HG02943 (cell line): ENCODE measurements around the gene SETDB2.
A peak's percentile ranks its signal among the peaks of the same experiment; 100 is the strongest.
"Not testable (repeated sequence)": the region's sequence is repeated elsewhere in the genome, so short reads cannot be mapped to it uniquely, and the experiment has no call there.

Experiments
- ATAC-seq: cut with Tn5 transposase; IDR thresholded peaks from one replicate; pipeline ENCODE4 v1.9.1; 2021; ENCODE audit warnings: mild to moderate bottlenecking, low read depth, moderate library complexity; ENCODE audit not compliant: unreplicated experiment

Gene SETDB2

GRCh38 chr13:49459580-49459979 is 15.5 kb downstream of the SETDB2 start:
- no peak for ATAC-seq

- ATAC-seq, result no peak
These were observed 20.0 kb downstream of the SETDB2 start for GRCh38 chr13:49464085-49464484.

GRCh38 chr13:49464621-49465325 is 20.7 kb downstream of the SETDB2 start:
- no peak for ATAC-seq

- no peak for ATAC-seq
These were observed 22.3 kb downstream of the SETDB2 start for GRCh38 chr13:49466292-49466838.

- ATAC-seq, result no peak
These were observed 28.1 kb downstream of the SETDB2 start for GRCh38 chr13:49472186-49472585.

- no peak for ATAC-seq
These were observed 32.5 kb downstream of the SETDB2 start for GRCh38 chr13:49476529-49476928.

- ATAC-seq, result no peak
These were observed 37.7 kb downstream of the SETDB2 start for GRCh38 chr13:49481788-49482187.

GRCh38 chr13:49488563-49488962 is 44.5 kb downstream of the SETDB2 start:
- ATAC-seq, result no peak

- no peak for ATAC-seq
These were observed 50.6 kb downstream of the SETDB2 start for GRCh38 chr13:49494645-49495044.

GRCh38 chr13:49495783-49496762 is 52.0 kb downstream of the SETDB2 start, which contains the start of gene PHF11:
Gene PHF11 (plus strand): TSS chr13:49495953. CDS start chr13:49496002, 49 bp downstream.
- ATAC-seq, result peak; percentile 82

- not testable (repeated sequence) for ATAC-seq
These were observed 52.8 kb downstream of the SETDB2 start for GRCh38 chr13:49496837-49497236.

- no peak for ATAC-seq
These were observed 53.2 kb downstream of the SETDB2 start for GRCh38 chr13:49497272-49497671.

GRCh38 chr13:49498206-49498605 is 54.1 kb downstream of the SETDB2 start:
- ATAC-seq, result no peak

- no peak for ATAC-seq
These were observed 56.0 kb downstream of the SETDB2 start for GRCh38 chr13:49499889-49500660.

GRCh38 chr13:49502954-49503353 is 58.9 kb downstream of the SETDB2 start:
- ATAC-seq, result no peak

- no peak for ATAC-seq
These were observed 59.9 kb downstream of the SETDB2 start for GRCh38 chr13:49503951-49504350.

- no peak for ATAC-seq
These were observed 68.5 kb downstream of the SETDB2 start for GRCh38 chr13:49512578-49512977.

- no peak for ATAC-seq
These were observed 72.4 kb downstream of the SETDB2 start for GRCh38 chr13:49516467-49516866.

GRCh38 chr13:49517461-49517860 is 73.4 kb downstream of the SETDB2 start:
- ATAC-seq, result no peak

GRCh38 chr13:49521224-49521623 is 77.2 kb downstream of the SETDB2 start:
- no peak for ATAC-seq
